ENCODE measurements around the gene CTAGE1. TPM values are rescaled to one million over a fixed set of nuclear protein-coding genes. Genes with fewer than 3 reads are reported as not detected.

The CTAGE1 gene, protein sequence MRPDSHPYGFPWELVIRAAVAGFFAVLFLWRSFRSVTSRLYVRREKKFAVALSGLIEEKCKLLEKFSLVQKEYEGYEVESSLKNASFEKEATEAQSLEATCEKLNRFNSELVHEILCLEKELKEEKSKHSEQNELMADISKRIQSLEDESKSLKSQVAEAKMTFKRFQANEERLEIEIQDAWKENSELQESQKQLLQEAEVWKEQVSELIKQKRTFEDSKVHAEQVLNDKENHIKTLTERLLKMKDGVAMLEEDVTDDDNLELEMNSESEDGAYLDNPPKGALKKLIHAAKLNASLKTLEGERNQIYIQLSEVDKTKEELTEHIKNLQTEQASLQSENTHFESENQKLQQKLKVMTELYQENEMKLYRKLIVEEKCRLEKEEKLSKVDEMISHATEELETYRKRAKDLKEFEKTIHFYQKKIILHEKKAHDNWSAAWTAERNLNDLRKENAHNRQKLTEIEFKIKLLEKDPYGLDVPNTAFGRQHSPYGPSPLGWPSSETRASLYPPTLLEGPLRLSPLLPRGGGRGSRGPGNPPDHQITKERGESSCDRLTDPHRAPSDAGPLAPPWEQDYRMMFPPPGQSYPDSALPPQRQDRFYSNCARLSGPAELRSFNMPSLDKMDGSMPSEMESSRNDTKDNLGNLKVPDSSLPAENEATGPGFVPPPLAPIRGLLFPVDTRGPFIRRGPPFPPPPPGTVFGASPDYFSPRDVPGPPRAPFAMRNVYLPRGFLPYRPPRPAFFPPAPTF
- total RNA-seq (not detected in 2 replicates), polyA plus RNA-seq (not detected in 2 replicates), polyA minus RNA-seq (not detected in 2 replicates), Bru-seq, nascent RNA (not detected), BruChase-seq, experiment 1, labeled RNA remaining after a 6-hour chase (not detected), BruChase-seq, experiment 2, labeled RNA remaining after a 2-hour chase (not detected)
- polyA plus RNA-seq (2011; cell fraction: cytosol; rRNA removed): not detected in 2 replicates
- not detected in 2 replicates for polyA plus RNA-seq (2011; cell fraction: nucleus; rRNA removed)
- polyA plus RNA-seq (2012): 0.05 TPM in 1 of 2 replicates, not detected in the other
- not detected for polyA minus RNA-seq (2011; cell fraction: cytosol; rRNA and poly(A)+ RNA removed)
- not detected in 2 replicates for polyA minus RNA-seq (2011; cell fraction: nucleus; rRNA and poly(A)+ RNA removed)
- long read RNA-seq: 0 reads

DNA sequence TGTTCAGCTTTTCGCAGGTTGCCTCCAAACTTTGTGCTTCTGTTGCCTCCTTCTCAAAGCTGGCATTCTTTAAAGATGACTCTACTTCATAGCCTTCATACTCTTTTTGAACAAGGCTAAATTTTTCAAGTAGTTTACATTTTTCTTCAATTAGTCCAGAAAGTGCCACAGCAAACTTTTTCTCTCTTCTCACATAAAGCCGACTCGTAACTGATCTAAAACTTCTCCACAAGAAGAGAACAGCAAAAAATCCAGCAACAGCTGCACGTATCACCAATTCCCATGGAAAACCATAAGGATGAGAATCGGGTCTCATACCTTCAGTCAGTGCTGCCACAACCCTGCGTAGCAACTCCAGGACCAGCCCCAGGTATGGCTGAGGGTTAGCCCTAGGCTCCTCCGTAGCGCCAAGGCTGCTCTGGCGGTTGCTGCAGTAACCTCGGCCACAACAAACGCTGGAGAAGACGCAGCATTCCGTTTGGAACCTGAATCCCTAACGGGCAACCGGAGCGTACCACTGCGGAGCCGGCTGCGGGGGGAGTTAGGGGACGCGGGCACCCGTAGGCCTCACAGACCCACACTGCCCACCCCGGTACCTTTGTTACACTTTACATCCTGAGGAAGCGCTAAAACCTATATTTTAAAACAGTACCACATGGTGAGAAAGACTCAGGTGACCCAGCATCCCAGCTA is at the start of gene CTAGE1:
Gene CTAGE1, minus strand, starts transcription at position 420 of the 693 bp plus-strand sequence. Its CDS starts 104 bp downstream, at position 316.
- intact Hi-C loops (cut with micrococcal nuclease) (no loop called here), dilution Hi-C loops (cut with MboI; ENCODE audit: extremely low pct_ligation_motif_present, low sequenced_read_pairs) (no loop called here)
- Histone ChIP-seq H3K36me3 (ENCODE audit: control insufficient read depth in 2 of 2, extremely low read depth in 1 of 2, insufficient read depth in 2 of 2, low read length in 2 of 2) (no peaks in the 10 kb centered on the region), H4K20me1 (replicated peaks; ENCODE audit: control insufficient read depth, extremely low read depth, insufficient read depth, low read length) (no peaks in the 10 kb centered on the region), H2AFZ (ENCODE audit: low read depth, low read length) (no peak within 1 kb of the TSS), H3K4me1 (ENCODE audit: control insufficient read depth, extremely low read depth, insufficient read depth, low read length) (peaks cover under 1% of the 10 kb centered on the region), H3K79me2 (ENCODE audit: control insufficient read depth, insufficient read depth, low read length) (no peaks in the 10 kb centered on the region), H3K27ac (ENCODE audit: insufficient read depth, low read depth, low read length) (no peak within 1 kb of the TSS), H3K27me3 (ENCODE audit: control insufficient read depth in 2 of 2, insufficient read depth in 2 of 2, low read length in 2 of 2) (no peaks in the 10 kb centered on the region), H3K4me2 (ENCODE audit: insufficient read depth, low read length) (no peak within 1 kb of the TSS), H3K4me3 (replicated peaks in 1 of 3; ENCODE audit: insufficient read depth in 1 of 3, low read depth in 1 of 3, low read length in 3 of 3) (no peak within 1 kb of the TSS), H3K9me3 (replicated peaks; ENCODE audit: control insufficient read depth, insufficient read depth, low read length) (no peaks in the 10 kb centered on the region), H3K9me1 (replicated peaks; ENCODE audit: control insufficient read depth, extremely low read depth, insufficient read depth, low read length) (no peaks in the 10 kb centered on the region), H3K9ac (replicated peaks; ENCODE audit: extremely low read depth, insufficient read depth, low read length) (no peak within 1 kb of the TSS)
- ChIA-PET CTCF (interaction anchor here (1.1 to 2.8 kb wide), 3 partner anchors 11 to 145 kb away, joined by 3 to 10 read pairs (median 4); no protein-coding TSS in a partner anchor), POLR2A (no interaction called here)
- no peak for DNase-seq (ENCODE audit: low read depth, low spot score)
- FAIRE-seq: no peak
- TF ChIP-seq GATA2 (IDR thresholded peaks at IDR 0.05; ENCODE audit: insufficient read depth, insufficient read length, low read depth, low read length) (no peak), FOS (IDR thresholded peaks at IDR 0.05; ENCODE audit: borderline replicate concordance, insufficient read depth, low read length) (no peak), MYC (IDR thresholded peaks at IDR 0.05; ENCODE audit: low read depth, low read length) (no peak), EZH2 (IDR thresholded peaks at IDR 0.05; ENCODE audit: borderline replicate concordance, low read depth, low read length, severe bottlenecking) (no peak), JUN (IDR thresholded peaks at IDR 0.05; ENCODE audit: borderline replicate concordance, insufficient read depth, insufficient read length, low read depth) (no peak), POLR2AphosphoS5 (IDR thresholded peaks at IDR 0.05; ENCODE audit: insufficient read depth, low read depth, low read length) (no peak), CTCF (IDR thresholded peaks at IDR 0.05; ENCODE audit: extremely low read depth in 1 of 2, insufficient read depth in 1 of 2, low read depth in 1 of 2, low read length in 2 of 2) (no peak), POLR2A (IDR thresholded peaks at IDR 0.05; ENCODE audit: low read depth, low read length) (no peak), MAX (IDR thresholded peaks at IDR 0.05; ENCODE audit: insufficient read depth, insufficient read length) (no peak)
- BruUV-seq (replicated peaks): no TSS peak

Data from endothelial cell of umbilical vein (primary cell).